H9 (cell line): Measurements from ENCODE around the gene PITPNM1. TPM values are rescaled to one million over a fixed set of nuclear protein-coding genes. Genes with fewer than 3 reads are reported as not detected.

ENCODE experiments used
- DNase-seq: peaks from one replicate; pipeline ENCODE4 v3.0.0-alpha.2; 2017
- H2AFZ ChIP-seq: one replicate; pipeline ENCODE4 v1.6.1; 2013; ENCODE audit warnings: mild to moderate bottlenecking, low read length, control low read depth, moderate library complexity
- H2AK5ac ChIP-seq: 2 replicates; pipeline ENCODE4 v1.6.1; 2013; ENCODE audit warnings: low read length, control low read depth, mixed read lengths; ENCODE audit not compliant: insufficient read length
- H2BK120ac ChIP-seq: one replicate; pipeline ENCODE4 v1.6.1; 2013; ENCODE audit warnings: low read depth, mild to moderate bottlenecking, low read length, control low read depth, inconsistent platforms; ENCODE audit not compliant: poor library complexity, severe bottlenecking
- H2BK12ac ChIP-seq: 2 replicates; pipeline ENCODE4 v1.6.1; 2013; ENCODE audit warnings: low read length, control low read depth, mixed read lengths, low read depth; ENCODE audit not compliant: insufficient read length
- H2BK15ac ChIP-seq: 2 replicates; pipeline ENCODE4 v1.6.1; 2013; ENCODE audit warnings: low read depth, low read length, control low read depth
- H2BK20ac ChIP-seq: one replicate; pipeline ENCODE4 v1.6.1; 2013; ENCODE audit warnings: low read depth, mild to moderate bottlenecking, low read length, control low read depth, inconsistent platforms; ENCODE audit not compliant: poor library complexity, severe bottlenecking
- H2BK5ac ChIP-seq: 2 replicates; pipeline ENCODE4 v1.6.1; 2013; ENCODE audit warnings: low read length, control low read depth, mixed read lengths; ENCODE audit not compliant: insufficient read length
- H3K14ac ChIP-seq: 2 replicates; pipeline ENCODE4 v1.6.1; 2013; ENCODE audit warnings: low read length, control low read depth; ENCODE audit not compliant: insufficient read depth
- H3K18ac ChIP-seq: 2 replicates; pipeline ENCODE4 v1.6.1; 2013; ENCODE audit warnings: low read depth, mild to moderate bottlenecking, mixed read lengths, low read length, control low read depth; ENCODE audit not compliant: insufficient read length
- H3K23ac ChIP-seq: 2 replicates; pipeline ENCODE4 v1.6.1; 2013; ENCODE audit warnings: low read length, control low read depth, mixed read lengths, low read depth; ENCODE audit not compliant: insufficient read length
- H3K23me2 ChIP-seq: 2 replicates; pipeline ENCODE4 v1.6.1; 2013; ENCODE audit warnings: low read depth, mild to moderate bottlenecking, mixed read lengths, low read length, control low read depth; ENCODE audit not compliant: insufficient read length, poor library complexity, severe bottlenecking
- H3K27ac ChIP-seq: 2 replicates; pipeline ENCODE4 v1.5.1; 2013; ENCODE audit warnings: low read length, control low read depth, mixed read lengths, low read depth; ENCODE audit not compliant: insufficient read length
- H3K27me3 ChIP-seq: 2 replicates; pipeline ENCODE4 v1.6.1; 2013; ENCODE audit warnings: low read length, control low read depth, inconsistent platforms; ENCODE audit not compliant: insufficient read depth
- H3K4ac ChIP-seq: 2 replicates; pipeline ENCODE4 v1.6.1; 2013; ENCODE audit warnings: low read depth, mild to moderate bottlenecking, control low read depth, inconsistent platforms, low read length, moderate library complexity
- H3K4me1 ChIP-seq: 2 replicates; pipeline ENCODE4 v1.6.1; 2013; ENCODE audit warnings: low read length, control low read depth, inconsistent platforms; ENCODE audit not compliant: insufficient read depth
- H3K4me2 ChIP-seq: 2 replicates; pipeline ENCODE4 v1.6.1; 2013; ENCODE audit warnings: low read length, control low read depth, mixed read lengths; ENCODE audit not compliant: insufficient read length, insufficient read depth
- H3K56ac ChIP-seq: 2 replicates; pipeline ENCODE4 v1.6.1; 2013; ENCODE audit warnings: low read depth, mild to moderate bottlenecking, mixed read lengths, low read length, control low read depth; ENCODE audit not compliant: insufficient read length
- H3K79me1 ChIP-seq: 2 replicates; pipeline ENCODE4 v1.6.1; 2013; ENCODE audit warnings: low read depth, mild to moderate bottlenecking, moderate library complexity, low read length, control low read depth, inconsistent platforms; ENCODE audit not compliant: insufficient read depth, poor library complexity, severe bottlenecking
- H3K79me2 ChIP-seq: 2 replicates; pipeline ENCODE4 v1.6.1; 2013; ENCODE audit warnings: low read length, control low read depth, inconsistent platforms; ENCODE audit not compliant: insufficient read depth
- H3K9ac ChIP-seq: 2 replicates; pipeline ENCODE4 v1.6.1; 2013; ENCODE audit warnings: low read length, control low read depth, mixed read lengths; ENCODE audit not compliant: insufficient read length; ENCODE audit errors: extremely low read depth
- H3K9me3 ChIP-seq: one replicate; pipeline ENCODE4 v1.6.1; 2013; ENCODE audit warnings: low read depth, low read length, inconsistent platforms; ENCODE audit not compliant: control insufficient read depth
- H3T11ph ChIP-seq: one replicate; pipeline ENCODE4 v1.6.1; 2013; ENCODE audit warnings: mild to moderate bottlenecking, low read length, control low read depth, inconsistent platforms
- H4K20me1 ChIP-seq: one replicate; pipeline ENCODE4 v1.6.1; 2013; ENCODE audit not compliant: control insufficient read depth, insufficient read length, insufficient read depth
- H4K5ac ChIP-seq: 2 replicates; pipeline ENCODE4 v1.6.1; 2013; ENCODE audit warnings: low read depth, mild to moderate bottlenecking, mixed read lengths, low read length, control low read depth; ENCODE audit not compliant: insufficient read length
- H4K8ac ChIP-seq: replicated peaks from 2 replicates; pipeline ENCODE4 v1.6.1; 2013; ENCODE audit warnings: low read length, control low read depth, mixed read lengths, low read depth; ENCODE audit not compliant: insufficient read length
- H4K91ac ChIP-seq: 2 replicates; pipeline ENCODE4 v1.6.1; 2013; ENCODE audit warnings: low read depth, mild to moderate bottlenecking, moderate library complexity, mixed read lengths, low read length, control low read depth; ENCODE audit not compliant: insufficient read length
- H3K27ac Mint-ChIP-seq, 3 experiments: 2 replicates in 2 of 3; 3 replicates in 1 of 3; pipeline ENCODE4 v1.8.0; 2020 to 2021; ENCODE audit warnings: mixed read lengths in 3 of 3, mild to moderate bottlenecking in 1 of 3, moderate library complexity in 1 of 3
- H3K27me3 Mint-ChIP-seq: 2 replicates; pipeline ENCODE4 v1.8.0; 2021; ENCODE audit warnings: low read depth, mild to moderate bottlenecking, moderate library complexity, mixed read lengths
- H3K36me3 Mint-ChIP-seq, 3 experiments: 2 replicates in 2 of 3; 3 replicates in 1 of 3; pipeline ENCODE4 v1.8.0; 2020 to 2021; ENCODE audit warnings: low read depth in 3 of 3, mixed read lengths in 3 of 3; ENCODE audit not compliant: insufficient read depth in 1 of 3
- H3K4me1 Mint-ChIP-seq, 2 experiments: 2 replicates each; pipeline ENCODE4 v1.8.0; 2020; ENCODE audit warnings: mixed read lengths in 2 of 2
- H3K4me3 Mint-ChIP-seq, 2 experiments: 2 replicates in 1 of 2; 3 replicates in 1 of 2; pipeline ENCODE4 v1.8.0; 2020 to 2021; ENCODE audit warnings: mild to moderate bottlenecking in 2 of 2, mixed read lengths in 2 of 2, moderate library complexity in 1 of 2
- H3K9me3 Mint-ChIP-seq, 2 experiments: 2 replicates in 1 of 2; 3 replicates in 1 of 2; pipeline ENCODE4 v1.8.0; 2020; ENCODE audit warnings: mild to moderate bottlenecking in 2 of 2, mixed read lengths in 2 of 2, moderate library complexity in 1 of 2
- WGBS: extraction: QIAGEN DNeasy Blood & Tissue Kit; methylation state at CpG from one replicate; pipeline ENCODE4 v1.1.7; 2013; ENCODE audit warnings: missing lambda C conversion rate, low lambda C conversion rate, mixed read lengths; ENCODE audit not compliant: insufficient read length; ENCODE audit errors: extremely low coverage; 5-methylcytosine and 5-hydroxymethylcytosine counted together
- total RNA-seq: library from RNA; stranded (reverse); gene quantifications from 2 replicates; pipeline ENCODE4 v1.2.1, GENCODE V29; 2021
- TF ChIP-seq, protein P1 (sequence below): fragments of 200-600 bp; sonication (generic); conservative IDR thresholded peaks from 3 replicates; pipeline ENCODE4 v1.8.0; 2021; ENCODE audit warnings: antibody characterized with exemption, mild to moderate bottlenecking

PITPNM1 gene
- total RNA-seq, 1 experiment from 2014 or later = 43.5 TPM

GRCh38 chr11:67450796-67451657 is 54.1 kb downstream of the PITPNM1 start:
- Histone ChIP-seq H3K79me2 (no peaks in the 10 kb centered on the region), H2BK12ac (no peak overlapping the region), H3K18ac (no peak overlapping the region), H3K4me1 (no peaks in the 10 kb centered on the region), H3K23ac (no peak overlapping the region), H4K20me1 (no peaks in the 10 kb centered on the region), H4K5ac (no peak overlapping the region), H4K8ac (no peak overlapping the region), H3K23me2 (peaks cover 3% of the 10 kb centered on the region), H3K4ac (no peak overlapping the region), H2BK120ac (no peak overlapping the region), H3K4me2 (no peak overlapping the region), H2AK5ac (no peak overlapping the region), H3K27me3 (no peaks in the 10 kb centered on the region), H3K14ac (no peak overlapping the region; the same call in 1 of the 2 replicates), H3K27ac (no peak overlapping the region), H3K79me1 (no peaks in the 10 kb centered on the region), H4K91ac (peak overlapping the region; percentile 63), H2BK5ac (no peak overlapping the region), H3K9ac (no peak overlapping the region), H2BK20ac (no peak overlapping the region), H2BK15ac (no peak overlapping the region; the same call in 1 of the 2 replicates), H2AFZ (no peak overlapping the region), H3K9me3 (no peaks in the 10 kb centered on the region), H3T11ph (no peak overlapping the region), H3K56ac (no peak overlapping the region)
- Mint-ChIP-seq H3K36me3 (no peaks in the 10 kb centered on the region; a peak in 1 of 7 replicates), H3K4me3 (peak overlapping the region in 1 of 2 experiments; percentile 45; a peak in 1 of 5 replicates), H3K9me3 (no peaks in the 10 kb centered on the region; a peak in 1 of 5 replicates), H3K27ac (peak overlapping the region in 1 of 3 experiments; percentile 68; a peak in 2 of 7 replicates), H3K4me1 (0 out of 4 replicates have a peak, but pooled peaks cover 2 to 4% of the 10 kb centered on the region in 2 experiments), H3K27me3 (peaks cover 13% of the 10 kb centered on the region)
- TF ChIP-seq, protein P1, sequence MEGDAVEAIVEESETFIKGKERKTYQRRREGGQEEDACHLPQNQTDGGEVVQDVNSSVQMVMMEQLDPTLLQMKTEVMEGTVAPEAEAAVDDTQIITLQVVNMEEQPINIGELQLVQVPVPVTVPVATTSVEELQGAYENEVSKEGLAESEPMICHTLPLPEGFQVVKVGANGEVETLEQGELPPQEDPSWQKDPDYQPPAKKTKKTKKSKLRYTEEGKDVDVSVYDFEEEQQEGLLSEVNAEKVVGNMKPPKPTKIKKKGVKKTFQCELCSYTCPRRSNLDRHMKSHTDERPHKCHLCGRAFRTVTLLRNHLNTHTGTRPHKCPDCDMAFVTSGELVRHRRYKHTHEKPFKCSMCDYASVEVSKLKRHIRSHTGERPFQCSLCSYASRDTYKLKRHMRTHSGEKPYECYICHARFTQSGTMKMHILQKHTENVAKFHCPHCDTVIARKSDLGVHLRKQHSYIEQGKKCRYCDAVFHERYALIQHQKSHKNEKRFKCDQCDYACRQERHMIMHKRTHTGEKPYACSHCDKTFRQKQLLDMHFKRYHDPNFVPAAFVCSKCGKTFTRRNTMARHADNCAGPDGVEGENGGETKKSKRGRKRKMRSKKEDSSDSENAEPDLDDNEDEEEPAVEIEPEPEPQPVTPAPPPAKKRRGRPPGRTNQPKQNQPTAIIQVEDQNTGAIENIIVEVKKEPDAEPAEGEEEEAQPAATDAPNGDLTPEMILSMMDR = no peak
- no CpG with 5 or more reads among the region's 25 CpGs for WGBS
- no peak for DNase-seq
